IMR-90 (cell line): Measurements from ENCODE around the gene XKR3. TPM values are rescaled to one million over a fixed set of nuclear protein-coding genes. Genes with fewer than 3 reads are reported as not detected.

Experiments
- ATAC-seq: fragments of 200-7000 bp; cut with Tn5 transposase; 2 replicates; pipeline ENCODE4 v1.9.1; 2020; ENCODE audit warnings: low read depth, mild to moderate bottlenecking, moderate library complexity
- BruUV-seq: library from RNA; stranded (reverse); fragments of 400-500 nt; replicated peaks from 2 replicates; lab custom pipeline; 2021; lab: Mats Ljungman, UMichigan
- CTCF ChIA-PET: fragments of 300-600 bp; formaldehyde crosslinking; extraction: SDS; loops from one replicate; lab custom pipeline; 2021; ENCODE audit warnings: antibody characterized with exemption; lab: Yijun Ruan, JAX
- POLR2A ChIA-PET: fragments of 300-600 bp; sonication (Branson Sonifier 250); formaldehyde crosslinking; loops from one replicate; lab custom pipeline; 2022; ENCODE audit warnings: antibody characterized with exemption; ENCODE audit not compliant: unreplicated experiment; lab: Charles Lee
- DNase-seq: peaks from one replicate; pipeline ENCODE4 v3.0.0; 2013
- H2AFZ ChIP-seq: replicated peaks from 2 replicates; pipeline ENCODE3; 2013; ENCODE audit warnings: low read length, mild to moderate bottlenecking; ENCODE audit not compliant: poor library complexity
- H2AK5ac ChIP-seq: 2 replicates; pipeline ENCODE4 v1.6.1; 2013; ENCODE audit warnings: low read depth, low read length, inconsistent platforms
- H2AK9ac ChIP-seq: replicated peaks from 2 replicates; pipeline ENCODE3; 2013; ENCODE audit warnings: mild to moderate bottlenecking, low read depth, low read length, moderate library complexity; ENCODE audit not compliant: poor library complexity
- H2BK120ac ChIP-seq: 2 replicates; pipeline ENCODE4 v1.6.1; 2013; ENCODE audit warnings: low read depth, low read length, inconsistent platforms
- H2BK15ac ChIP-seq: 3 replicates; pipeline ENCODE4 v1.6.1; 2013; ENCODE audit warnings: low read depth, low read length, inconsistent platforms
- H2BK20ac ChIP-seq: 2 replicates; pipeline ENCODE4 v1.6.1; 2013; ENCODE audit warnings: low read depth, mild to moderate bottlenecking, inconsistent platforms, low read length, moderate library complexity
- H2BK5ac ChIP-seq: 2 replicates; pipeline ENCODE4 v1.6.1; 2013; ENCODE audit warnings: mild to moderate bottlenecking, low read depth, low read length, inconsistent platforms; ENCODE audit not compliant: poor library complexity, severe bottlenecking
- H3K14ac ChIP-seq: replicated peaks from 2 replicates; pipeline ENCODE4 v1.6.1; 2013; ENCODE audit warnings: low read depth, low read length, inconsistent platforms
- H3K18ac ChIP-seq: 2 replicates; pipeline ENCODE4 v1.6.1; 2013; ENCODE audit warnings: low read depth, low read length, control low read depth
- H3K23ac ChIP-seq: 2 replicates; pipeline ENCODE4 v1.6.1; 2013; ENCODE audit warnings: low read depth, low read length, inconsistent platforms
- H3K27ac ChIP-seq: 2 replicates; pipeline ENCODE4 v1.5.1; 2013; ENCODE audit warnings: mild to moderate bottlenecking, control low read depth, low read length; ENCODE audit not compliant: insufficient read depth
- H3K27me3 ChIP-seq: 2 replicates; pipeline ENCODE4 v1.6.1; 2013; ENCODE audit warnings: low read length; ENCODE audit not compliant: control insufficient read depth, insufficient read depth
- H3K36me3 ChIP-seq: 2 replicates; pipeline ENCODE4 v1.6.1; 2013; ENCODE audit warnings: low read length, mixed read lengths; ENCODE audit not compliant: control insufficient read depth, insufficient read depth
- H3K4ac ChIP-seq: 2 replicates; pipeline ENCODE4 v1.6.1; 2013; ENCODE audit warnings: low read depth, low read length, inconsistent platforms
- H3K4me1 ChIP-seq: 2 replicates; pipeline ENCODE4 v1.6.1; 2013; ENCODE audit warnings: low read length, mixed read lengths; ENCODE audit not compliant: control insufficient read depth, insufficient read depth
- H3K4me2 ChIP-seq: 2 replicates; pipeline ENCODE4 v1.6.1; 2013; ENCODE audit warnings: low read depth, mild to moderate bottlenecking, control low read depth, low read length, moderate library complexity
- H3K4me3 ChIP-seq: 2 replicates; pipeline ENCODE4 v1.5.1; 2013; ENCODE audit warnings: low read depth, mild to moderate bottlenecking, control low read depth, low read length, moderate library complexity; ENCODE audit not compliant: insufficient read depth
- H3K56ac ChIP-seq: 2 replicates; pipeline ENCODE4 v1.6.1; 2013; ENCODE audit warnings: low read length, inconsistent platforms; ENCODE audit not compliant: insufficient read depth; ENCODE audit errors: extremely low read depth
- H3K79me1 ChIP-seq, 2 experiments: 2 replicates each; pipeline ENCODE4 v1.6.1; 2013; ENCODE audit warnings: low read length in 2 of 2, inconsistent platforms in 1 of 2, low read depth in 1 of 2
- H3K9ac ChIP-seq: 2 replicates; pipeline ENCODE4 v1.6.1; 2013; ENCODE audit warnings: low read depth, low read length, control low read depth
- H3K9me1 ChIP-seq: 2 replicates; pipeline ENCODE4 v1.6.1; 2013; ENCODE audit warnings: low read length, inconsistent platforms; ENCODE audit not compliant: insufficient read depth
- H3K9me3 ChIP-seq: 2 replicates; pipeline ENCODE4 v1.6.1; 2013; ENCODE audit warnings: low read length; ENCODE audit not compliant: control insufficient read depth, insufficient read depth
- H4K20me1 ChIP-seq: 2 replicates; pipeline ENCODE4 v1.6.1; 2013; ENCODE audit warnings: low read length, inconsistent platforms; ENCODE audit not compliant: insufficient read depth
- H4K5ac ChIP-seq: 2 replicates; pipeline ENCODE4 v1.6.1; 2013; ENCODE audit warnings: mild to moderate bottlenecking, low read depth, low read length, control low read depth
- H4K8ac ChIP-seq, 2 experiments: 2 replicates each; pipeline ENCODE4 v1.6.1; 2013; ENCODE audit warnings: low read depth in 2 of 2, low read length in 2 of 2, control low read depth in 1 of 2, inconsistent platforms in 1 of 2
- H4K91ac ChIP-seq: 2 replicates; pipeline ENCODE4 v1.6.1; 2013; ENCODE audit warnings: low read depth, low read length, inconsistent platforms; ENCODE audit not compliant: insufficient read depth
- BHLHE40 ChIP-seq: fragments of 150-350 bp; IDR thresholded peaks from 2 replicates; pipeline ENCODE4 v1.6.1; 2016; ENCODE audit warnings: mild to moderate bottlenecking, low read depth, low read length
- CEBPB ChIP-seq: IDR thresholded peaks from 2 replicates; pipeline ENCODE4 v1.6.1; 2012; ENCODE audit warnings: low read depth, low read length, improper control_type of control experiment
- CHD1 ChIP-seq: IDR thresholded peaks from 2 replicates; pipeline ENCODE4 v1.6.1; 2012; ENCODE audit warnings: low read depth, low read length, improper control_type of control experiment
- CTCF ChIP-seq: conservative IDR thresholded peaks from 2 replicates; pipeline ENCODE4 v1.5.1; 2012; ENCODE audit warnings: mild to moderate bottlenecking, low read depth, low read length, improper control_type of control experiment
- FOS ChIP-seq: fragments of 150-350 bp; IDR thresholded peaks from 2 replicates; pipeline ENCODE4 v1.6.1; 2016; ENCODE audit warnings: low read depth, low read length
- MAFK ChIP-seq: IDR thresholded peaks from 2 replicates; pipeline ENCODE4 v1.6.1; 2012; ENCODE audit warnings: low read depth, low read length, improper control_type of control experiment
- MAZ ChIP-seq: IDR thresholded peaks from 2 replicates; pipeline ENCODE4 v1.6.1; 2012; ENCODE audit warnings: low read depth, mild to moderate bottlenecking, low read length, improper control_type of control experiment, moderate library complexity, borderline replicate concordance
- MXI1 ChIP-seq: IDR thresholded peaks from 2 replicates; pipeline ENCODE4 v1.6.1; 2012; ENCODE audit warnings: low read depth, mild to moderate bottlenecking, low read length, moderate library complexity, borderline replicate concordance
- NFE2L2 ChIP-seq: fragments of 150-350 bp; IDR thresholded peaks from 2 replicates; pipeline ENCODE4 v1.6.1; 2016; ENCODE audit warnings: low read depth, mild to moderate bottlenecking, low read length
- POLR2A ChIP-seq: IDR thresholded peaks from 2 replicates; pipeline ENCODE4 v1.6.1; 2012; ENCODE audit warnings: mild to moderate bottlenecking, low read depth, low read length
- RAD21 ChIP-seq: IDR thresholded peaks from 2 replicates; pipeline ENCODE4 v1.6.1; 2012; ENCODE audit warnings: low read length, improper control_type of control experiment
- RCOR1 ChIP-seq: IDR thresholded peaks from 2 replicates; pipeline ENCODE4 v1.6.1; 2012; ENCODE audit warnings: mild to moderate bottlenecking, low read length, improper control_type of control experiment; ENCODE audit not compliant: insufficient replicate concordance
- RFX5 ChIP-seq: IDR thresholded peaks from 2 replicates; pipeline ENCODE4 v1.8.0; 2012; ENCODE audit warnings: low read depth, mild to moderate bottlenecking, low read length, moderate library complexity
- SMC3 ChIP-seq: fragments of 150-350 bp; IDR thresholded peaks from 2 replicates; pipeline ENCODE4 v1.6.1; 2016; ENCODE audit warnings: low read depth, mild to moderate bottlenecking, antibody characterized with exemption, low read length, moderate library complexity
- USF2 ChIP-seq: fragments of 150-350 bp; IDR thresholded peaks from 2 replicates; pipeline ENCODE4 v1.6.1; 2017; ENCODE audit warnings: mild to moderate bottlenecking, antibody characterized with exemption, low read length, low read depth
- WGBS, 2 experiments: methylation state at CpG; one replicate each; pipeline versions ENCODE4 v1.1.5 to v1.1.7; 2013; ENCODE audit warnings: missing lambda C conversion rate in 2 of 2; ENCODE audit not compliant: insufficient read length in 1 of 2; ENCODE audit errors: extremely low coverage in 2 of 2; 5-methylcytosine and 5-hydroxymethylcytosine counted together
- dilution Hi-C: fragments of 300-500 bp; cut with HindIII; formaldehyde crosslinking; loops from one replicate; pipeline ENCODE4 v1.14.3; 2018; ENCODE audit warnings: low sequenced_read_pairs; ENCODE audit not compliant: unreplicated experiment
- in situ Hi-C: fragments of 300-500 bp; cut with MboI; formaldehyde crosslinking; loops from 3 replicates; pipeline ENCODE4 v1.14.3; 2019; ENCODE audit warnings: low sequenced_read_pairs, inconsistent platforms, mixed read lengths
- intact Hi-C: fragments of 100-400 bp; cut with micrococcal nuclease; formaldehyde crosslinking; loops from 2 replicates; pipeline ENCODE4 v1.10.0; 2022
- polyA plus RNA-seq, 3 experiments: library from polyadenylated mRNA; depleted of rRNA; stranded (reverse); fragments of >200 nt; gene quantifications; 2 replicates each; pipeline ENCODE4 v1.2.3, GENCODE V29; 2012; ENCODE audit warnings: low replicate concordance in 1 of 3
- total RNA-seq: library from RNA; depleted of rRNA; stranded (reverse); fragments of >200 nt; gene quantifications from 2 replicates; pipeline ENCODE4 v1.2.3, GENCODE V29; 2012

The XKR3 gene
- total and polyA plus RNA-seq, 2 of the 4 experiments (the other 2 are of a cell fraction), result not detected

GRCh38 chr22:16807109-16807508 is 18.1 kb downstream of the XKR3 start:
- Histone ChIP-seq H4K20me1 (no peaks in the 10 kb centered on the region), H3K9me3 (peaks cover 5% of the 10 kb centered on the region), H3K9me1 (no peaks in the 10 kb centered on the region), H3K27me3 (no peaks in the 10 kb centered on the region), H4K8ac (no peak overlapping the region), H3K56ac (no peak overlapping the region), H2AK9ac (no peak overlapping the region), H2BK20ac (no peak overlapping the region), H2BK15ac (no peak overlapping the region), H2AK5ac (no peak overlapping the region), H4K91ac (no peak overlapping the region), H3K18ac (no peak overlapping the region), H3K4me2 (no peak overlapping the region), H3K14ac (no peak overlapping the region), H4K5ac (no peak overlapping the region), H3K27ac (no peak overlapping the region), H3K36me3 (no peaks in the 10 kb centered on the region), H2BK120ac (no peak overlapping the region), H3K4ac (no peak overlapping the region), H2BK5ac (no peak overlapping the region), H3K79me1 (no peaks in the 10 kb centered on the region), H2AFZ (no peak overlapping the region), H3K4me1 (no peaks in the 10 kb centered on the region), H3K4me3 (no peak overlapping the region), H3K23ac (no peak overlapping the region), H3K9ac (no peak overlapping the region)
- WGBS, 2 experiments, result no CpG with 5 or more reads among the region's 2 CpGs
- BruUV-seq, result no TSS peak
- ATAC-seq (no peak), DNase-seq (no peak)
- dilution Hi-C loops, result no loop called here
- ChIA-PET POLR2A (interaction anchor here (0.6 kb wide), 1 partner anchor 33 kb away, joined by 3 read pairs; no protein-coding TSS in a partner anchor), CTCF (no interaction called here)
- in situ Hi-C loops, result no loop called here
- intact Hi-C loops, result no loop called here
- TF ChIP-seq MAZ (no peak), MXI1 (no peak), BHLHE40 (no peak), MAFK (no peak), CTCF (no peak), RFX5 (no peak), SMC3 (no peak), POLR2A (no peak), CEBPB (no peak), RAD21 (no peak), NFE2L2 (no peak), RCOR1 (no peak), USF2 (no peak), CHD1 (no peak), FOS (no peak)
